Measurements from ENCODE around the gene ATP1A2.

GRCh38 chr1:160177231-160177630 lies 61.7 kb downstream of the ATP1A2 start:
- no peak for TF ChIP-seq CTCF (IDR thresholded peaks at IDR 0.05)
- no peak for TF ChIP-seq EP300 (IDR thresholded peaks at IDR 0.05)
